ENCODE results near the gene ATP2C1.
"Not testable (repeated sequence)": the region's sequence is repeated elsewhere in the genome, so short reads cannot be mapped to it uniquely, and the experiment has no call there.

ATP2C1 gene

DNA sequence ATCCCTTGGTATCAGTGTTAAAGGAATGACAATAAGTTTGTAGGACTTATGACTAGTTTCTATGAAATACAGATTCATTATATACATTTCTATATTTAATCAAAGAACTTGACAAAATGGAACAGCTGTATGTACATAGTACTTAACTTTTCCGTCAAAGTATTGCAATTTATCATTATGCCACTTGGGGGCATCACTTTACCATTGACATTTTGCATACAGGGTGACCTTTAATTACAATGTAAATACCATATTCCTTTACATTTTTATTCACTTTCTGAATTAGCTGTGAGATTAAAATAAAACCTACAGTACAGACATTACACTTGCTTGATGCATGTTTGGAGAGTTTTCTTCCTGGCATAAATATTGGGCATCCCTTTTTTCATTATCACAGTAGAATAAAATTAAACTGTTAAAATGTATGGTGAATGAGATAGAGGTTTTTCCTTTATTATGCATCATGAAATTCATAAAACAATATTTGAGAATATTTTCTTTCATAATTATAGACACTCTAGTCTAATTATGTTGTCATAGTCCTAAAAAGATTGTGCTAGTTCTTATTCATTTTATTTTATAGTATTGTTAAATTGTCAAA, 139.7 kb downstream of the ATP2C1 start:
- no peak overlapping the region for H3K4me3 ChIP-seq (ENCODE audit: low read depth, low read length)
- DNase-seq (ENCODE audit: low read depth): peak; percentile 63
- TF ChIP-seq, protein P1, sequence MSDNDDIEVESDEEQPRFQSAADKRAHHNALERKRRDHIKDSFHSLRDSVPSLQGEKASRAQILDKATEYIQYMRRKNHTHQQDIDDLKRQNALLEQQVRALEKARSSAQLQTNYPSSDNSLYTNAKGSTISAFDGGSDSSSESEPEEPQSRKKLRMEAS (IDR thresholded peaks at IDR 0.05; ENCODE audit: low read depth, low read length): no peak
- TF ChIP-seq MYC (IDR thresholded peaks at IDR 0.05; ENCODE audit: low read depth, low read length) (no peak), POLR2A (IDR thresholded peaks at IDR 0.05; ENCODE audit: extremely low read depth, insufficient read length) (no peak)
- TF ChIP-seq, protein P2, sequence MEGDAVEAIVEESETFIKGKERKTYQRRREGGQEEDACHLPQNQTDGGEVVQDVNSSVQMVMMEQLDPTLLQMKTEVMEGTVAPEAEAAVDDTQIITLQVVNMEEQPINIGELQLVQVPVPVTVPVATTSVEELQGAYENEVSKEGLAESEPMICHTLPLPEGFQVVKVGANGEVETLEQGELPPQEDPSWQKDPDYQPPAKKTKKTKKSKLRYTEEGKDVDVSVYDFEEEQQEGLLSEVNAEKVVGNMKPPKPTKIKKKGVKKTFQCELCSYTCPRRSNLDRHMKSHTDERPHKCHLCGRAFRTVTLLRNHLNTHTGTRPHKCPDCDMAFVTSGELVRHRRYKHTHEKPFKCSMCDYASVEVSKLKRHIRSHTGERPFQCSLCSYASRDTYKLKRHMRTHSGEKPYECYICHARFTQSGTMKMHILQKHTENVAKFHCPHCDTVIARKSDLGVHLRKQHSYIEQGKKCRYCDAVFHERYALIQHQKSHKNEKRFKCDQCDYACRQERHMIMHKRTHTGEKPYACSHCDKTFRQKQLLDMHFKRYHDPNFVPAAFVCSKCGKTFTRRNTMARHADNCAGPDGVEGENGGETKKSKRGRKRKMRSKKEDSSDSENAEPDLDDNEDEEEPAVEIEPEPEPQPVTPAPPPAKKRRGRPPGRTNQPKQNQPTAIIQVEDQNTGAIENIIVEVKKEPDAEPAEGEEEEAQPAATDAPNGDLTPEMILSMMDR (IDR thresholded peaks at IDR 0.05; ENCODE audit: low read depth, low read length): peak; percentile 39

DNA sequence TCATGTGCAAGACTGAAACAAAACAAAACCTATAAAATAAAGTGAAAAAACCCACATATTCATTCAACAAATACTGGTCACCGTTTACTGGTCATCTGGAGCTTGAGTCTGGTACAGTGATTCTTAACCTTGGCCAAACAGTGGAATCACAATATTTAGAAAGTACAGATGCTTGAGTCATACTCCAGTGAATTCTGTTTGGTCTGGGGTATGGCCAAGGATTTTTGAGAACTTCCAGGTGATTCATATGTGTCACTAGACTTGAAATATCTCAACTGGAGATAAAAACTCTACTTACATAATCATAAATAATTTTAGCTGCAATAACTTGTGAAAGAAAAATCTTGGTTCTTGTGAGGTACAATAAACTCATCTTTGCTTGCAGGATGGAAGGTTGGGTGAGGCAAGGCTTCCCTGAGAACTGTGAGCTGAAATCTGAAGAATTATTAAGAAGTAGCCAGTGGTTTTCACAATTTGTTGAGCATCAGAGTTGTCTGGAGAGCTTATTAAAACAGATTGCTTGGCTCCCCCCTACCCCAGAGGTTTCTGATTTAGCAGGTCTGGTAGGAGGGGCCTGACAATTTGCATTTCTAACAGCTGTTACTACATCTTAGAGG, 142.4 kb downstream of the ATP2C1 start:
- DNase-seq (ENCODE audit: low read depth): no peak
- no peak overlapping the region for H3K4me3 ChIP-seq (ENCODE audit: low read depth, low read length)
- TF ChIP-seq POLR2A (IDR thresholded peaks at IDR 0.05; ENCODE audit: extremely low read depth, insufficient read length) (no peak), MYC (IDR thresholded peaks at IDR 0.05; ENCODE audit: low read depth, low read length) (no peak)
- TF ChIP-seq, protein P1 (IDR thresholded peaks at IDR 0.05; ENCODE audit: low read depth, low read length): no peak
- TF ChIP-seq, protein P2 (IDR thresholded peaks at IDR 0.05; ENCODE audit: low read depth, low read length): no peak

DNA sequence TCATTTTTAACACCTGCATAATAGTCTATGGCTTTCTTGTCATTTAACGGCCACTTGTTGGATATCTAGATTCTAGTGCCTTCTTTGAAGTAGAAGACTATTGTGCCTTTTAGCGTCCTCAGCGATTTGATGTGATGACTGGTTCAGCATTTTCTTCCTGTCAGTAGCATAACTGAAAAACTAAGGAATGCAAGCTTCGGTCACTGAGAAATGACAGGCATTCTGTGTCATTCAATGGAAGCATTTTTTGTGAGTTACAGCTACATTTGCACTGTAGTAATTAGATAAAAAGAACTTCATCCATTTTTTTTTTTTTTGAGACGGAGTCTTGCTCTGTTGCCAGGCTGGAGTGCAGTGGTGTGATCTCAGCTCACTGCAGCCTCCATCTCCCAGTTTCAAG, 143.1 kb downstream of the ATP2C1 start:
- no peak for DNase-seq (ENCODE audit: low read depth)
- H3K4me3 ChIP-seq (ENCODE audit: low read depth, low read length): no peak overlapping the region
- TF ChIP-seq POLR2A (IDR thresholded peaks at IDR 0.05; ENCODE audit: extremely low read depth, insufficient read length): no peak
- TF ChIP-seq MYC (IDR thresholded peaks at IDR 0.05; ENCODE audit: low read depth, low read length): no peak
- TF ChIP-seq, protein P2 (IDR thresholded peaks at IDR 0.05; ENCODE audit: low read depth, low read length): no peak
- TF ChIP-seq, protein P1 (IDR thresholded peaks at IDR 0.05; ENCODE audit: low read depth, low read length): no peak

DNA sequence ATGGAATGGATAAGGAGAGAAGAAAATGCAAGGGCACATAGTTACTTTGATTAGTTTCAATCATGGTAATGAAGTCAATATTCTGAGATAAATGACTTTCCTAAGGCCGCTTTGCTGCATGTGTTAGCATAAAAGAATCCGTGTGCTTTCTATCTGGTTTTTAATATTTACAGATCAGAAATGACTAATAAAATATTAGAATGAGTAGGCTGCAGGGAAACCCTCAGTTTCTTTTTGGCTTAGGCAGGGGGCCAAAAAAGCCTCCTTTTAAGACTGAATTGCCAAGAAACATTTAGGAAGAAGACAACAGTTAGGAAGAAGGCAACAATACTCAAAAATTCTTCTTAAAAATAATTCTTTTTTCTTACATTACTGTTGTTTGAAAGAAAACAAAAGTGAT, 144.4 kb downstream of the ATP2C1 start:
- DNase-seq (ENCODE audit: low read depth): no peak
- H3K4me3 ChIP-seq (ENCODE audit: low read depth, low read length): no peak overlapping the region
- TF ChIP-seq, protein P2 (IDR thresholded peaks at IDR 0.05; ENCODE audit: low read depth, low read length): no peak
- TF ChIP-seq, protein P1 (IDR thresholded peaks at IDR 0.05; ENCODE audit: low read depth, low read length): no peak

DNA sequence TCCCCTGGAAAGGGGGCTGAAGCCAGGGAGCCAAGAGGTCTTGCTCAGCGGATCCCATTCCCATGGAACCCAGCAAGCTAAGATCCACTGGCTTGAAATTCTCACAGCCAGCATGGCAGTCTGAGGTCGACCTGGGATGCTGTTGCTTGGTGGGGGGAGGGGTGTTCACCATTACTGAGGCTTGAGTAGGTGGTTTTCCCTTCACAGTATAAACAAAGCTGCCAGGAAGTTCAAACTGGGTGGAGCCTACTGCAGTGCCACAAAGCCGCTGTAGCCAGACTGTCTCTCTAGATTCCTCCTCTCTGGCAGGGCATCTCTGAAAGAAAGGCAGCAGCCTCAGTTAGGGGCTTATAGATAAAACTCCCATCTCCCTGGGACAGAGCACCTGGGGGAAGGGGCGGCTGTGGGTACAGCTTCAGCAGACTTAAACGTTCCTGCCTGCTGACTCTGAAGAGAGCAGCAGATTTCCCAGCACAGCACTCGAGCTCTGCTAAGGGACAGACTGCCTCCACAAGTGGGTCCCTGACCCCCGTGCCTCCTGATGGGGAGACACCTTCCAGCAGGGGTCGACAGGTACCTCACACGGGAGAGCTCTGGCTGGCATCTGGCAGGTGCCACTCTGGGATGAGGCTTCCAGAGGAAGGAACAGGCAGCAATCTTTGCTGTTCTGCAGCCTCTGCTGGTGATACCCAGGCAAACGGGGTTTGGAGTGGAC, 148.5 kb downstream of the ATP2C1 start:
- H3K4me3 ChIP-seq (ENCODE audit: low read depth, low read length); DNase-seq (ENCODE audit: low read depth): not testable (repeated sequence)

DNA sequence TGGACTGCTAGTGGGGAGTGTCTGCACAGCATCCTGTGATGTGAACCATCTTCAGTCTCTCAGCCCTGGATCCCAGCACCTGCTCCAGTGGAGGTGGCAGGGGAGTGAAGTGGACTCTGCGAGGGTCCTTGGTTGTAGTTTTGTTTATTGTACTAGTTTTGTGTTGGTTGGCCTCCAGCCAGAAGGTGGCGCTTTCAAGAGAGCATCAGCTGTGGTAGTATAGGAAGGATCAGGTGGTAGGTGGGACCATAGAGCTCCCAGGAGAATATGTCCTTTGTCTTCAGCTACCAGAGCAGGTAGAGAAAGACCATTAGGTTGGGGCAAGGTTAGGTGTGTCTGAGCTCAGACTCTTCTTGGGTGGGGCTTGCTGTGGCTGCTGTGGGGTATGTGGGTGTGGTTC, 153.7 kb downstream of the ATP2C1 start:
- DNase-seq (ENCODE audit: low read depth): no peak
- H3K4me3 ChIP-seq (ENCODE audit: low read depth, low read length): no peak overlapping the region
- TF ChIP-seq, protein P1 (IDR thresholded peaks at IDR 0.05; ENCODE audit: low read depth, low read length): no peak
- TF ChIP-seq POLR2A (IDR thresholded peaks at IDR 0.05; ENCODE audit: extremely low read depth, insufficient read length) (no peak), MYC (IDR thresholded peaks at IDR 0.05; ENCODE audit: low read depth, low read length) (no peak)
- TF ChIP-seq, protein P2 (IDR thresholded peaks at IDR 0.05; ENCODE audit: low read depth, low read length): peak; percentile 25

Data from NB4 (cell line).